ENCODE measurements around the gene LIPA.

Gene LIPA

GRCh38 chr10:89164920-89165319, 86.7 kb downstream of the LIPA start:
- DNase-seq (ENCODE audit: low spot score): no peak

- DNase-seq (ENCODE audit: low spot score): no peak
These were observed 87.5 kb downstream of the LIPA start for GRCh38 chr10:89164080-89164479.
